AG08395 (cell line): ENCODE results near the gene ERAL1.
"Not testable (repeated sequence)": the region's sequence is repeated elsewhere in the genome, so short reads cannot be mapped to it uniquely, and the experiment has no call there.

Source experiments
- DNase-seq: peaks from one replicate; pipeline ENCODE4 v3.0.0; 2012; ENCODE audit warnings: mixed read lengths, low spot score

ERAL1 gene

GRCh38 chr17:28853295-28853694 lies 1.5 kb upstream of the ERAL1 start:
- no peak for DNase-seq

GRCh38 chr17:28855336-28855679 lies 492 bp downstream of the ERAL1 start:
- no peak for DNase-seq

- no peak for DNase-seq
These were observed 1.3 kb downstream of the ERAL1 start for GRCh38 chr17:28856028-28856574.

GRCh38 chr17:28857905-28858800 lies 3.3 kb downstream of the ERAL1 start:
- DNase-seq: no peak

GRCh38 chr17:28858801-28859355 lies 4.1 kb downstream of the ERAL1 start:
- no peak for DNase-seq

GRCh38 chr17:28860363-28860808 lies 5.6 kb downstream of the ERAL1 start:
- DNase-seq: no peak

GRCh38 chr17:28861393-28862203 lies 6.8 kb downstream of the ERAL1 start:
- no peak for DNase-seq

- DNase-seq: no peak
These were observed 7.7 kb downstream of the ERAL1 start for GRCh38 chr17:28862561-28862960.

GRCh38 chr17:28863953-28864352 lies 9.1 kb downstream of the ERAL1 start:
- no peak for DNase-seq

- no peak for DNase-seq
These were observed 10.4 kb downstream of the ERAL1 start for GRCh38 chr17:28864991-28865849.

- DNase-seq: no peak
These were observed 11.3 kb downstream of the ERAL1 start for GRCh38 chr17:28865946-28866752.

GRCh38 chr17:28867276-28867675 lies 12.5 kb downstream of the ERAL1 start:
- DNase-seq: no peak

GRCh38 chr17:28871056-28871579 lies 16.3 kb downstream of the ERAL1 start:
- no peak for DNase-seq

GRCh38 chr17:28873839-28874238 lies 19.0 kb downstream of the ERAL1 start:
- DNase-seq: no peak

GRCh38 chr17:28874750-28875149 lies 19.9 kb downstream of the ERAL1 start:
- DNase-seq: no peak

- DNase-seq: no peak
These were observed 21.2 kb downstream of the ERAL1 start for GRCh38 chr17:28875848-28876550.

GRCh38 chr17:28877150-28877711 lies 22.4 kb downstream of the ERAL1 start:
- DNase-seq: not testable (repeated sequence)

GRCh38 chr17:28878158-28878910 lies 23.5 kb downstream of the ERAL1 start:
- no peak for DNase-seq

- DNase-seq: peak; percentile 60
These were observed 24.2 kb downstream of the ERAL1 start for GRCh38 chr17:28878981-28879380.
